HepG2 (cell line): ENCODE results near the gene NDUFB10. TPM values are rescaled to one million over a fixed set of nuclear protein-coding genes. Genes with fewer than 3 reads are reported as not detected.

Experiments
- CREB1 ChIP-seq, 2 experiments: fragments of 450-650 bp in 1 of 2; IDR thresholded peaks; 2 replicates each; pipeline ENCODE4 v1.6.1; 2016 to 2017; ENCODE audit warnings: control low read depth in 1 of 2, mild to moderate bottlenecking in 1 of 2, missing compliant biosample characterization in 1 of 2, missing genetic modification characterization in 1 of 2
- CSRNP1 ChIP-seq: sonication (generic); formaldehyde crosslinking; IDR thresholded peaks from 2 replicates; pipeline ENCODE4 v1.8.1; 2023; ENCODE audit warnings: mild to moderate bottlenecking, missing genetic modification reagents
- FOSL2 ChIP-seq: sonication (generic); formaldehyde crosslinking; IDR thresholded peaks from 2 replicates; pipeline ENCODE4 v1.4.0; 2020; ENCODE audit warnings: missing genetic modification reagents
- HNF4G ChIP-seq, 2 experiments: sonication (generic) in 1 of 2; formaldehyde crosslinking in 1 of 2; IDR thresholded peaks; 2 replicates each; pipeline versions ENCODE4 v1.4.0 to v1.6.1; 2011 to 2020; ENCODE audit warnings: borderline replicate concordance in 2 of 2, low read depth in 2 of 2, mild to moderate bottlenecking in 2 of 2, low read length in 1 of 2, missing genetic modification reagents in 1 of 2, moderate library complexity in 1 of 2
- HOXA7 ChIP-seq: sonication (generic); formaldehyde crosslinking; IDR thresholded peaks from 2 replicates; pipeline ENCODE4 v1.8.1; 2022; ENCODE audit warnings: mild to moderate bottlenecking, missing genetic modification reagents, moderate library complexity
- IRX3 ChIP-seq: sonication (generic); formaldehyde crosslinking; IDR thresholded peaks from 2 replicates; pipeline ENCODE4 v1.8.1; 2023; ENCODE audit warnings: mild to moderate bottlenecking, low read depth, missing genetic modification reagents, borderline replicate concordance
- KDM5A ChIP-seq: fragments of 200-600 bp; sonication (generic); IDR thresholded peaks from 2 replicates; pipeline ENCODE4 v1.7.0; 2018; ENCODE audit warnings: antibody characterized with exemption, mild to moderate bottlenecking, low read length, borderline replicate concordance
- LBX2 ChIP-seq: sonication (generic); formaldehyde crosslinking; IDR thresholded peaks from 2 replicates; pipeline ENCODE4 v1.5.0; 2020; ENCODE audit warnings: missing genetic modification reagents, mild to moderate bottlenecking, borderline replicate concordance
- MTA1 ChIP-seq: sonication (generic); formaldehyde crosslinking; IDR thresholded peaks from 2 replicates; pipeline ENCODE4 v1.4.0; 2020; ENCODE audit warnings: missing genetic modification reagents, mild to moderate bottlenecking, borderline replicate concordance
- SMC3 ChIP-seq: IDR thresholded peaks from 2 replicates; pipeline ENCODE4 v1.6.1; 2011; ENCODE audit warnings: low read length, improper control_type of control experiment
- SP2 ChIP-seq: sonication (generic); formaldehyde crosslinking; IDR thresholded peaks from 2 replicates; pipeline ENCODE4 v1.5.1; 2020; ENCODE audit warnings: mild to moderate bottlenecking, missing genetic modification reagents
- TMF1 ChIP-seq: sonication (generic); formaldehyde crosslinking; IDR thresholded peaks from 2 replicates; pipeline ENCODE4 v1.8.1; 2022; ENCODE audit warnings: low read depth, missing genetic modification reagents
- YY1 ChIP-seq: IDR thresholded peaks from 2 replicates; pipeline ENCODE4 v1.6.1; 2011; ENCODE audit warnings: low read length, low read depth, moderate library complexity, mild to moderate bottlenecking; ENCODE audit not compliant: insufficient read depth, insufficient replicate concordance
- ZBTB4 ChIP-seq: sonication (generic); formaldehyde crosslinking; IDR thresholded peaks from 2 replicates; pipeline ENCODE4 v1.4.0; 2020; ENCODE audit warnings: missing genetic modification reagents, mild to moderate bottlenecking, borderline replicate concordance
- ZBTB7B ChIP-seq: sonication (generic); formaldehyde crosslinking; IDR thresholded peaks from 2 replicates; pipeline ENCODE4 v1.4.0; 2020; ENCODE audit warnings: missing genetic modification reagents
- ZNF280B ChIP-seq: sonication (generic); formaldehyde crosslinking; IDR thresholded peaks from 2 replicates; pipeline ENCODE4 v1.5.0; 2020; ENCODE audit warnings: missing genetic modification reagents, mild to moderate bottlenecking, borderline replicate concordance
- ZNF430 ChIP-seq: sonication (generic); formaldehyde crosslinking; IDR thresholded peaks from 2 replicates; pipeline ENCODE4 v1.9.0; 2021; ENCODE audit warnings: mild to moderate bottlenecking, missing genetic modification reagents
- polyA plus RNA-seq, 8 experiments: library from polyadenylated mRNA; depleted of rRNA in 3 of 8; stranded (reverse) in 7 of 8; unstranded in 1 of 8; fragments of >200 nt; fragmentation: Illumina TruSeq in 4 of 8; extraction: Trizol in 4 of 8; gene quantifications; 2 replicates each; pipeline versions ENCODE4 v1.2.1 to v1.2.3, GENCODE V29; 2011 to 2016; ENCODE audit warnings: low read depth in 4 of 8, missing spikeins in 1 of 8, mixed read lengths in 1 of 8; ENCODE audit not compliant: insufficient read depth in 1 of 8
- total RNA-seq, 5 experiments: library from RNA; depleted of rRNA; stranded (reverse); fragments of >200 nt; fragmentation: Illumina TruSeq; extraction: Trizol; gene quantifications; 2 replicates each; pipeline ENCODE4 v1.2.3, GENCODE V29; 2016; ENCODE audit warnings: low read depth in 1 of 5

The NDUFB10 gene
- total and polyA plus RNA-seq, 2 of the 13 experiments (the other 11 are each of a cell fraction or from before 2014, with no cell fraction given) = 68.6 to 157 TPM

- TF ChIP-seq FOSL2 (CRISPR knock-in tag) (peak; percentile 38; the same call in 1 of the 2 replicates), CREB1 (IDR thresholded peaks at IDR 0.05) (no peak), CREB1 (CRISPR knock-in tag; IDR thresholded peaks at IDR 0.05) (no peak), MTA1 (no peak; the same call in 1 of the 2 replicates), KDM5A (no peak), SP2 (CRISPR knock-in tag) (no peak), IRX3 (CRISPR knock-in tag) (no peak), ZBTB4 (CRISPR knock-in tag) (0 out of 2 replicates have a peak, but pooled peaks have one; percentile 37), ZNF430 (0 out of 2 replicates have a peak, but pooled peaks have one; percentile 43), SMC3 (peak; percentile 23; the same call in 1 of the 2 replicates), HOXA7 (CRISPR knock-in tag) (no peak), ZNF280B (CRISPR knock-in tag) (0 out of 2 replicates have a peak, but pooled peaks have one; percentile 46), CSRNP1 (peak; percentile 45; the same call in 1 of the 2 replicates), YY1 (no peak), HNF4G (IDR thresholded peaks at IDR 0.05; ENCODE audit: borderline replicate concordance, low read depth, low read length) (no peak), HNF4G (CRISPR knock-in tag; IDR thresholded peaks at IDR 0.05; ENCODE audit: borderline replicate concordance, low read depth) (no peak), TMF1 (CRISPR knock-in tag) (no peak), LBX2 (CRISPR knock-in tag) (no peak), ZBTB7B (peak; percentile 49; the same call in 1 of the 2 replicates)
Measured at GRCh38 chr16:1932050-1933028, 27.0 kb upstream of the NDUFB10 start (continued).
